HG03469 (cell line): ENCODE measurements around the gene FAM174C.
A peak's percentile ranks its signal among the peaks of the same experiment; 100 is the strongest.

ENCODE experiments used
- ATAC-seq: cut with Tn5 transposase; IDR thresholded peaks from one replicate; pipeline ENCODE4 v1.9.1; 2021; ENCODE audit warnings: mild to moderate bottlenecking, moderate library complexity, moderate number of reproducible peaks; ENCODE audit not compliant: unreplicated experiment

FAM174C gene

GRCh38 chr19:1275260-1275975, at the start of gene FAM174C:
Gene FAM174C (plus strand): TSS chr19:1275530. CDS start chr19:1275550, 20 bp downstream.
- peak; percentile 53 for ATAC-seq

- no peak for ATAC-seq
Measured at GRCh38 chr19:1226227-1226518, 49.2 kb upstream of the FAM174C start.

- no peak for ATAC-seq
Measured at GRCh38 chr19:1226522-1227303, 48.6 kb upstream of the FAM174C start.

GRCh38 chr19:1227304-1228054, 47.9 kb upstream of the FAM174C start:
- no peak for ATAC-seq

GRCh38 chr19:1228161-1228957, 47.0 kb upstream of the FAM174C start:
- ATAC-seq: no peak

- no peak for ATAC-seq
Measured at GRCh38 chr19:1229056-1229923, 46.0 kb upstream of the FAM174C start.

- no peak for ATAC-seq
Measured at GRCh38 chr19:1229924-1230782, 45.2 kb upstream of the FAM174C start.

GRCh38 chr19:1230783-1231489, 44.4 kb upstream of the FAM174C start:
- ATAC-seq: no peak

GRCh38 chr19:1231729-1232637, 43.3 kb upstream of the FAM174C start:
- ATAC-seq: no peak

GRCh38 chr19:1232652-1233072, 42.7 kb upstream of the FAM174C start:
- ATAC-seq: no peak

GRCh38 chr19:1233115-1233667, 42.1 kb upstream of the FAM174C start:
- no peak for ATAC-seq

- no peak for ATAC-seq
Measured at GRCh38 chr19:1234051-1234954, 41.0 kb upstream of the FAM174C start.

- no peak for ATAC-seq
Measured at GRCh38 chr19:1234955-1235380, 40.4 kb upstream of the FAM174C start.

GRCh38 chr19:1235625-1236538, 39.4 kb upstream of the FAM174C start:
- no peak for ATAC-seq

- no peak for ATAC-seq
Measured at GRCh38 chr19:1236576-1236975, 38.8 kb upstream of the FAM174C start.
